Renal cortical epithelial cell (primary cell): ENCODE measurements around the gene STUB1. TPM values are rescaled to one million over a fixed set of nuclear protein-coding genes. Genes with fewer than 3 reads are reported as not detected.
"Not testable (repeated sequence)": the region's sequence is repeated elsewhere in the genome, so short reads cannot be mapped to it uniquely, and the experiment has no call there.

Experiments used
- DNase-seq: peaks from one replicate; pipeline ENCODE4 v3.0.0-alpha.2; 2011; ENCODE audit warnings: low read depth
- total RNA-seq: library from RNA; depleted of rRNA; stranded (reverse); fragments of >200 nt; gene quantifications from 2 replicates; pipeline ENCODE4 v1.2.3, GENCODE V29; 2014

The STUB1 gene
- total RNA-seq, 1 donor from 2014 or later, result 78.5 TPM

GRCh38 chr16:678858-679813 is 1.1 kb upstream of the STUB1 start:
- DNase-seq, result peak; percentile 27

- no peak for DNase-seq
These were observed 375 bp downstream of the STUB1 start for GRCh38 chr16:680625-680945.

GRCh38 chr16:680967-681745 is 946 bp downstream of the STUB1 start:
- no peak for DNase-seq

- no peak for DNase-seq
These were observed 1.7 kb downstream of the STUB1 start for GRCh38 chr16:681746-682427.

- DNase-seq, result no peak
These were observed 2.5 kb downstream of the STUB1 start for GRCh38 chr16:682493-683395.

GRCh38 chr16:683396-684070 is 3.3 kb downstream of the STUB1 start:
- DNase-seq, result no peak

- peak; percentile 85 for DNase-seq
These were observed 4.0 kb downstream of the STUB1 start, which contains the start of gene JMJD8 for GRCh38 chr16:684071-684794. Gene JMJD8 (minus strand): TSS chr16:684334. CDS start chr16:684319, 15 bp downstream.

GRCh38 chr16:684961-685696 is 4.9 kb downstream of the STUB1 start:
- DNase-seq, result no peak

GRCh38 chr16:685967-686366 is 5.8 kb downstream of the STUB1 start:
- DNase-seq, result no peak

GRCh38 chr16:686459-687260 is 6.5 kb downstream of the STUB1 start:
- DNase-seq, result no peak

- no peak for DNase-seq
These were observed 7.3 kb downstream of the STUB1 start for GRCh38 chr16:687499-687898.

- no peak for DNase-seq
These were observed 9.1 kb downstream of the STUB1 start for GRCh38 chr16:689175-689897.

- not testable (repeated sequence) for DNase-seq
These were observed 11.0 kb downstream of the STUB1 start for GRCh38 chr16:691242-691641.

GRCh38 chr16:692356-693108 is 12.3 kb downstream of the STUB1 start:
- DNase-seq, result no peak

GRCh38 chr16:693364-693763 is 13.2 kb downstream of the STUB1 start:
- DNase-seq, result no peak

- DNase-seq, result no peak
These were observed 13.6 kb downstream of the STUB1 start for GRCh38 chr16:693766-694165.
